Measurements from ENCODE around the gene MRPL33. TPM values are rescaled to one million over a fixed set of nuclear protein-coding genes. Genes with fewer than 3 reads are reported as not detected.

MRPL33 gene
- total and polyA plus RNA-seq, 2 experiments from 2014 or later, result 80.5 to 310 TPM

DNA sequence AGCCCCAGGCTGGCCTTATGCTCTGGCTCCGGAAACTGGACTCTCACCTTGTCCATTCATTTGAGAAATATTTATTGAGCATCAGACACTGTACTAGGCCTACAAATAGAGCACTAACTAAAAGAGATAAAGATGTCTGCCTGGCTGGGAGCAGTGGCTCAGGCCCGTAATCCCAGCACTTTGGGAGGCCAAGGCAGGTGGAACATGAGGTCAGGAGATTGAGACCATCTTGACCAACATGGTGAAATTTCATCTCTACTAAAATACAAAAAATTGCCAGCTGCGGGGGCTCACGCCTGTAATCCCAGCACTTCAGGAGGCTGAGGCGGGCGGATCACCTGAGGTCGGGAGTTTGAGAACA is 7.6 kb upstream of the MRPL33 start:
- H3K4me1 ChIP-seq (ENCODE audit: insufficient read depth), result no peaks in the 10 kb centered on the region
- peaks cover 10% of the 10 kb centered on the region; the same call in 2 of the 3 replicates for H3K4me1 Mint-ChIP-seq
- DNase-seq (ENCODE audit: low spot score) (no peak), ATAC-seq (no peak)
- peaks cover 3% of the 10 kb centered on the region; the same call in 1 of the 3 replicates for H3K36me3 Mint-ChIP-seq (ENCODE audit: low read depth)
- H3K9me3 Mint-ChIP-seq, result no peaks in the 10 kb centered on the region
- no peak overlapping the region for H2AFZ ChIP-seq
- H3K4me2 ChIP-seq, result no peak overlapping the region
- no peaks in the 10 kb centered on the region for H3F3A ChIP-seq (replicated peaks; ENCODE audit: low read depth)
- H3K27ac ChIP-seq (ENCODE audit: low read depth), result no peak overlapping the region
- TF ChIP-seq CREB1 (CRISPR knock-in tag; IDR thresholded peaks at IDR 0.05; ENCODE audit: low read depth), result no peak
- TF ChIP-seq ZNF114 (CRISPR knock-in tag; IDR thresholded peaks at IDR 0.05), result no peak
- TF ChIP-seq EZH2 (IDR thresholded peaks at IDR 0.05; ENCODE audit: low read depth, unreplicated experiment), result no peak
- TF ChIP-seq ZNF462 (CRISPR knock-in tag; IDR thresholded peaks at IDR 0.05), result no peak
- TF ChIP-seq POLR2AphosphoS5 (IDR thresholded peaks at IDR 0.05; ENCODE audit: low read depth), result no peak
- TF ChIP-seq EZH2phosphoT487 (IDR thresholded peaks at IDR 0.05; ENCODE audit: unreplicated experiment), result no peak
- TF ChIP-seq, protein P1, sequence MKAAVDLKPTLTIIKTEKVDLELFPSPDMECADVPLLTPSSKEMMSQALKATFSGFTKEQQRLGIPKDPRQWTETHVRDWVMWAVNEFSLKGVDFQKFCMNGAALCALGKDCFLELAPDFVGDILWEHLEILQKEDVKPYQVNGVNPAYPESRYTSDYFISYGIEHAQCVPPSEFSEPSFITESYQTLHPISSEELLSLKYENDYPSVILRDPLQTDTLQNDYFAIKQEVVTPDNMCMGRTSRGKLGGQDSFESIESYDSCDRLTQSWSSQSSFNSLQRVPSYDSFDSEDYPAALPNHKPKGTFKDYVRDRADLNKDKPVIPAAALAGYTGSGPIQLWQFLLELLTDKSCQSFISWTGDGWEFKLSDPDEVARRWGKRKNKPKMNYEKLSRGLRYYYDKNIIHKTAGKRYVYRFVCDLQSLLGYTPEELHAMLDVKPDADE (IDR thresholded peaks at IDR 0.05), result no peak
- no peak for TF ChIP-seq NANOG (IDR thresholded peaks at IDR 0.05; ENCODE audit: borderline replicate concordance)
- no peak for TF ChIP-seq REST (IDR thresholded peaks at IDR 0.05; ENCODE audit: unreplicated experiment)
- TF ChIP-seq, protein P2, sequence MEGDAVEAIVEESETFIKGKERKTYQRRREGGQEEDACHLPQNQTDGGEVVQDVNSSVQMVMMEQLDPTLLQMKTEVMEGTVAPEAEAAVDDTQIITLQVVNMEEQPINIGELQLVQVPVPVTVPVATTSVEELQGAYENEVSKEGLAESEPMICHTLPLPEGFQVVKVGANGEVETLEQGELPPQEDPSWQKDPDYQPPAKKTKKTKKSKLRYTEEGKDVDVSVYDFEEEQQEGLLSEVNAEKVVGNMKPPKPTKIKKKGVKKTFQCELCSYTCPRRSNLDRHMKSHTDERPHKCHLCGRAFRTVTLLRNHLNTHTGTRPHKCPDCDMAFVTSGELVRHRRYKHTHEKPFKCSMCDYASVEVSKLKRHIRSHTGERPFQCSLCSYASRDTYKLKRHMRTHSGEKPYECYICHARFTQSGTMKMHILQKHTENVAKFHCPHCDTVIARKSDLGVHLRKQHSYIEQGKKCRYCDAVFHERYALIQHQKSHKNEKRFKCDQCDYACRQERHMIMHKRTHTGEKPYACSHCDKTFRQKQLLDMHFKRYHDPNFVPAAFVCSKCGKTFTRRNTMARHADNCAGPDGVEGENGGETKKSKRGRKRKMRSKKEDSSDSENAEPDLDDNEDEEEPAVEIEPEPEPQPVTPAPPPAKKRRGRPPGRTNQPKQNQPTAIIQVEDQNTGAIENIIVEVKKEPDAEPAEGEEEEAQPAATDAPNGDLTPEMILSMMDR (conservative IDR thresholded peaks at IDR 0.05; ENCODE audit: low read depth in 2 of 2), result no peak
- no peak for TF ChIP-seq ZNF331 (CRISPR knock-in tag; IDR thresholded peaks at IDR 0.05; ENCODE audit: low read depth)
- TF ChIP-seq STAT1 (IDR thresholded peaks at IDR 0.05; ENCODE audit: unreplicated experiment), result no peak
- no peak for TF ChIP-seq JUNB (IDR thresholded peaks at IDR 0.05; ENCODE audit: unreplicated experiment)
- H3K4me3 Mint-ChIP-seq, result no peak overlapping the region
- H3K79me2 ChIP-seq (replicated peaks; ENCODE audit: insufficient read depth), result no peaks in the 10 kb centered on the region
- H3K27me3 ChIP-seq (ENCODE audit: insufficient read depth), result no peaks in the 10 kb centered on the region
- no peak overlapping the region for H3K4me3 ChIP-seq
- H3K27ac Mint-ChIP-seq, result no peak overlapping the region
- no peaks in the 10 kb centered on the region; the same call in 1 of the 2 replicates for H4K20me1 ChIP-seq (replicated peaks; ENCODE audit: insufficient read depth)
- H3K27me3 Mint-ChIP-seq (ENCODE audit: insufficient read depth, low read depth, poor library complexity), result peaks cover 8% of the 10 kb centered on the region
- H3K9me2 ChIP-seq (ENCODE audit: insufficient read depth), result peaks cover 3% of the 10 kb centered on the region; the same call in 1 of the 2 replicates
- H3K36me3 ChIP-seq (ENCODE audit: insufficient read depth), result no peaks in the 10 kb centered on the region
